Neural cell (in vitro differentiated cells): Measurements from ENCODE around the gene CREBBP.

Experiments used
- CTCF ChIP-seq: fragments of 450-650 bp; IDR thresholded peaks from 2 replicates; pipeline ENCODE4 v1.5.1; 2014; ENCODE audit warnings: antibody characterized with exemption, mild to moderate bottlenecking, moderate library complexity; ENCODE audit not compliant: poor library complexity, severe bottlenecking
- EZH2 ChIP-seq: fragments of 200-600, 300-800 bp; shearing (Covaris generic), sonication (generic); IDR thresholded peaks from 2 replicates; pipeline ENCODE4 v1.6.1; 2014; ENCODE audit warnings: antibody characterized with exemption, low read length, borderline replicate concordance, mild to moderate bottlenecking; ENCODE audit not compliant: insufficient read depth, poor library complexity, severe bottlenecking

DNA sequence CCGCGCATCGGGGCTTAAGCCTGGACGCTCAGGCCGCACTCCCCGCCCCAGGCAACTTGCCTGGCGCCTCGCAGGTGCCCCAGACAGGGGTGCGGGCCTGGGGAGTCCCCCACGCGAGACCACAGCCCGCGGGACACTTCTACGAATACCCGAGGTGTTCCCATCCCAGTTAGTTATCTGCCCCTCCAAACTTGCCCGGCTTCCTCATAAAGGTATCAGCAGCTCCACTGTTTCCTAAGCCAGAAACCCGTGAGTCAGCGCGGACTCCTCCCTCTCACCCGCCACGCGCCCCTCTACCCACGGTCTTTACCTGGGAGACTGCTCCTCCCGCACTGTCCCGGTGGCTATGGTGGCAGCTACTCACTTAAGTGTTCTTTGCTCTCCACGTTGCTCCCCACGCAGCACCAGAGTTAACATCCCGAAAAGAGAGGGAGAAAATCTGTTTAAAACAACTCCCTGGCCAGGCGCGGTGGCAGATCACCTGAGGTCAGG is 1.0 kb upstream of the CREBBP start:
- TF ChIP-seq CTCF = no peak
- TF ChIP-seq EZH2 = no peak
